ENCODE measurements around the gene SEPTIN5. TPM values are rescaled to one million over a fixed set of nuclear protein-coding genes. Genes with fewer than 3 reads are reported as not detected.
A peak's percentile ranks its signal among the peaks of the same experiment; 100 is the strongest.

Gene SEPTIN5
- total RNA-seq, 1 donor from 2014 or later = 7.3 TPM

- Histone ChIP-seq H4K20me1 (ENCODE audit: insufficient read depth, low read length) (no peaks in the 10 kb centered on the region), H3K4me3 (ENCODE audit: insufficient read depth, low read depth, low read length) (no peak overlapping the region), H3K9me3 (ENCODE audit: insufficient read depth, low read depth, low read length) (no peaks in the 10 kb centered on the region), H3K4me2 (ENCODE audit: low read length) (no peak overlapping the region), H3K27ac (ENCODE audit: low read depth, low read length) (no peak overlapping the region), H3K79me2 (ENCODE audit: insufficient read depth, low read length) (no peaks in the 10 kb centered on the region), H3K36me3 (ENCODE audit: insufficient read depth, low read length) (no peaks in the 10 kb centered on the region), H3K4me1 (ENCODE audit: insufficient read depth, low read length) (peaks cover 9% of the 10 kb centered on the region), H2AFZ (ENCODE audit: low read depth, low read length) (no peak overlapping the region), H3K27me3 (ENCODE audit: insufficient read depth, low read length) (no peaks in the 10 kb centered on the region), H3K9ac (ENCODE audit: low read length) (no peak overlapping the region)
- no peak overlapping the region for H3K4me3 Mint-ChIP-seq (ENCODE audit: unreplicated experiment)
- peaks cover 11% of the 10 kb centered on the region for H3K27me3 Mint-ChIP-seq (ENCODE audit: low read depth, unreplicated experiment)
- TF ChIP-seq EZH2 (IDR thresholded peaks at IDR 0.05; ENCODE audit: insufficient read depth, low read length) (no peak), CTCF (IDR thresholded peaks at IDR 0.05; ENCODE audit: insufficient read depth, low read depth, low read length) (no peak)
- no peaks in the 10 kb centered on the region for H3K36me3 Mint-ChIP-seq (ENCODE audit: low read depth, unreplicated experiment)
- FAIRE-seq (no peak), DNase-seq (ENCODE audit: low read depth) (no peak)
- H3K9me3 Mint-ChIP-seq (ENCODE audit: unreplicated experiment) = peaks cover 4% of the 10 kb centered on the region
- H3K4me1 Mint-ChIP-seq (ENCODE audit: low read depth, unreplicated experiment) = peaks cover 4% of the 10 kb centered on the region
- H3K27ac Mint-ChIP-seq (ENCODE audit: unreplicated experiment) = peak overlapping the region; percentile 7
Observed at GRCh38 chr22:19693981-19694670, 20.2 kb upstream of the SEPTIN5 start.

- Histone ChIP-seq H3K4me2 (ENCODE audit: low read length) (no peak overlapping the region), H3K36me3 (ENCODE audit: insufficient read depth, low read length) (no peaks in the 10 kb centered on the region), H3K79me2 (ENCODE audit: insufficient read depth, low read length) (no peaks in the 10 kb centered on the region), H3K4me1 (ENCODE audit: insufficient read depth, low read length) (peaks cover 9% of the 10 kb centered on the region), H2AFZ (ENCODE audit: low read depth, low read length) (no peak overlapping the region), H3K27ac (ENCODE audit: low read depth, low read length) (no peak overlapping the region), H3K27me3 (ENCODE audit: insufficient read depth, low read length) (no peaks in the 10 kb centered on the region), H3K4me3 (ENCODE audit: insufficient read depth, low read depth, low read length) (no peak overlapping the region), H4K20me1 (ENCODE audit: insufficient read depth, low read length) (no peaks in the 10 kb centered on the region), H3K9ac (ENCODE audit: low read length) (no peak overlapping the region), H3K9me3 (ENCODE audit: insufficient read depth, low read depth, low read length) (no peaks in the 10 kb centered on the region)
- Mint-ChIP-seq H3K4me1 (ENCODE audit: low read depth, unreplicated experiment) (peaks cover 4% of the 10 kb centered on the region), H3K27ac (ENCODE audit: unreplicated experiment) (no peak overlapping the region), H3K4me3 (ENCODE audit: unreplicated experiment) (no peak overlapping the region), H3K36me3 (ENCODE audit: low read depth, unreplicated experiment) (no peaks in the 10 kb centered on the region), H3K9me3 (ENCODE audit: unreplicated experiment) (peaks cover 4% of the 10 kb centered on the region), H3K27me3 (ENCODE audit: low read depth, unreplicated experiment) (peaks cover 11% of the 10 kb centered on the region)
- TF ChIP-seq EZH2 (IDR thresholded peaks at IDR 0.05; ENCODE audit: insufficient read depth, low read length) (no peak), CTCF (IDR thresholded peaks at IDR 0.05; ENCODE audit: insufficient read depth, low read depth, low read length) (no peak)
- no peak for DNase-seq (ENCODE audit: low read depth)
- FAIRE-seq = no peak
Observed at GRCh38 chr22:19694696-19695095, 19.6 kb upstream of the SEPTIN5 start.

Data from astrocyte (in vitro differentiated cells and primary cell).